ENCODE data around the gene P2RY6.

DNA sequence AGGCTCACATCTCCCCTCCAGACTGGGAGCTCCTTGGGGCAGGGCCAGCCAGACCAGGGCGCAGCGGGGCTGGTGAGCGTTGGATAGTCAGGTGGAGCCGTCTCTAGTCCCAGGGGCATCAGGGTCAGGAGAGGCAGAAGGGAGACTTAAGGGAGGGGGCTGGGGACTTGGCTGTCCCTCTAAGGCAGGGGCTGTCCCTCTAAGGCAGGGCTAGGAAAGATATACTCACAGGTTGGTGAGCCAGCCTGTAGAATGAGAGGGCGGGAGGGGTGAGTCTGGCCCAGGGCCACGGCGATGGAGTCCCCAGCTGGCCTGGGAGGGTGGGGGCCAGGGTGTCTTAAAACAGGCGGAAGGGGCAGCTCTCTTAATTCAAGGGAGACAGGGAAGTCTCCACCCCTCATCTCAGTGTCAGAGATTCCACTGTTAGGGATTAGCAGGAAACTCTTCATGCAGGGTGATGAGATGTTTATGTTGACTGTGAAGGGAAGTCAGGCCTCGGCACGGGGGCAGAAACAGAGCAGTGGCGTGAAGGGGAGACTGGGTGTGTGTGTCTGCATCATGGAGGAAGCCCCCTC, 42.7 kb upstream of the P2RY6 start:
- TF ChIP-seq, protein P1, sequence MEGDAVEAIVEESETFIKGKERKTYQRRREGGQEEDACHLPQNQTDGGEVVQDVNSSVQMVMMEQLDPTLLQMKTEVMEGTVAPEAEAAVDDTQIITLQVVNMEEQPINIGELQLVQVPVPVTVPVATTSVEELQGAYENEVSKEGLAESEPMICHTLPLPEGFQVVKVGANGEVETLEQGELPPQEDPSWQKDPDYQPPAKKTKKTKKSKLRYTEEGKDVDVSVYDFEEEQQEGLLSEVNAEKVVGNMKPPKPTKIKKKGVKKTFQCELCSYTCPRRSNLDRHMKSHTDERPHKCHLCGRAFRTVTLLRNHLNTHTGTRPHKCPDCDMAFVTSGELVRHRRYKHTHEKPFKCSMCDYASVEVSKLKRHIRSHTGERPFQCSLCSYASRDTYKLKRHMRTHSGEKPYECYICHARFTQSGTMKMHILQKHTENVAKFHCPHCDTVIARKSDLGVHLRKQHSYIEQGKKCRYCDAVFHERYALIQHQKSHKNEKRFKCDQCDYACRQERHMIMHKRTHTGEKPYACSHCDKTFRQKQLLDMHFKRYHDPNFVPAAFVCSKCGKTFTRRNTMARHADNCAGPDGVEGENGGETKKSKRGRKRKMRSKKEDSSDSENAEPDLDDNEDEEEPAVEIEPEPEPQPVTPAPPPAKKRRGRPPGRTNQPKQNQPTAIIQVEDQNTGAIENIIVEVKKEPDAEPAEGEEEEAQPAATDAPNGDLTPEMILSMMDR (conservative IDR thresholded peaks at IDR 0.05; ENCODE audit: low read length), result no peak
- no peak for TF ChIP-seq EZH2phosphoT487 (IDR thresholded peaks at IDR 0.05; ENCODE audit: borderline replicate concordance, low read depth, low read length)
